Keratinocyte (primary cell): ENCODE data around the gene ITFG1. TPM values are rescaled to one million over a fixed set of nuclear protein-coding genes. Genes with fewer than 3 reads are reported as not detected.

Experiments used
- DNase-seq: peaks from one replicate; pipeline ENCODE4 v3.0.0-alpha.2; 2011; ENCODE audit warnings: low read depth, missing footprints, low spot score
- FAIRE-seq: peaks from 2 replicates; lab custom pipeline; 2011; peaks lifted over from hg19 to GRCh38; lab: Jason Lieb, UNC
- H2AFZ ChIP-seq: 2 replicates; pipeline ENCODE4 v1.6.0; 2012; ENCODE audit warnings: low read length, control low read depth, inconsistent platforms; ENCODE audit not compliant: control insufficient read depth
- H3K27ac ChIP-seq: 2 replicates; pipeline ENCODE4 v1.5.1; 2011; ENCODE audit warnings: low read length; ENCODE audit not compliant: control insufficient read depth, insufficient read depth
- H3K27me3 ChIP-seq: 3 replicates; pipeline ENCODE4 v1.6.0; 2011; ENCODE audit warnings: low read length; ENCODE audit not compliant: control insufficient read depth, insufficient read depth; ENCODE audit errors: extremely low read depth
- H3K36me3 ChIP-seq, 2 experiments: 2 replicates in 1 of 2; 3 replicates in 1 of 2; pipeline ENCODE4 v1.5.1; 2011; ENCODE audit warnings: low read length in 2 of 2, mild to moderate bottlenecking in 1 of 2; ENCODE audit not compliant: control insufficient read depth in 2 of 2, insufficient read depth in 2 of 2; ENCODE audit errors: extremely low read depth in 1 of 2
- H3K4me1 ChIP-seq: 3 replicates; pipeline ENCODE4 v1.5.1; 2011; ENCODE audit warnings: low read length; ENCODE audit not compliant: control insufficient read depth, insufficient read depth; ENCODE audit errors: extremely low read depth
- H3K4me2 ChIP-seq: 3 replicates; pipeline ENCODE4 v1.6.0; 2011; ENCODE audit warnings: low read depth, low read length; ENCODE audit not compliant: control insufficient read depth, insufficient read depth; ENCODE audit errors: extremely low read depth
- H3K4me3 ChIP-seq, 3 experiments: fragments of 200-600 bp in 1 of 3; sonication (generic) in 1 of 3; 2 replicates in 2 of 3; 3 replicates in 1 of 3; pipeline ENCODE4 v1.5.1; 2011 to 2016; ENCODE audit warnings: low read length in 3 of 3, mild to moderate bottlenecking in 3 of 3, control low read depth in 2 of 3, inconsistent platforms in 1 of 3, low read depth in 1 of 3, mixed read lengths in 1 of 3, mixed run types in 1 of 3, moderate library complexity in 1 of 3; ENCODE audit not compliant: control insufficient read depth in 2 of 3, insufficient read depth in 2 of 3; ENCODE audit errors: extremely low read depth in 1 of 3
- H3K79me2 ChIP-seq: 2 replicates; pipeline ENCODE4 v1.6.0; 2012; ENCODE audit warnings: low read length; ENCODE audit not compliant: control insufficient read depth, insufficient read depth
- H3K9ac ChIP-seq: 3 replicates; pipeline ENCODE4 v1.6.0; 2011; ENCODE audit warnings: low read length; ENCODE audit not compliant: control insufficient read depth, insufficient read depth; ENCODE audit errors: extremely low read depth
- H3K9me1 ChIP-seq: 3 replicates; pipeline ENCODE4 v1.6.0; 2011; ENCODE audit warnings: low read length; ENCODE audit not compliant: control insufficient read depth, insufficient read depth; ENCODE audit errors: extremely low read depth
- H3K9me3 ChIP-seq: 2 replicates; pipeline ENCODE4 v1.5.1; 2012; ENCODE audit warnings: low read depth, low read length; ENCODE audit not compliant: control insufficient read depth
- H4K20me1 ChIP-seq: 3 replicates; pipeline ENCODE4 v1.6.0; 2011; ENCODE audit warnings: low read length; ENCODE audit not compliant: control insufficient read depth, insufficient read depth; ENCODE audit errors: extremely low read depth
- CTCF ChIP-seq, 3 experiments: IDR thresholded peaks in 1 of 3; conservative IDR thresholded peaks in 1 of 3; optimal IDR thresholded peaks in 1 of 3; 2 replicates in 2 of 3; 3 replicates in 1 of 3; pipeline versions ENCODE3 to v1.5.1; 2011; ENCODE audit warnings: low read length in 3 of 3, mild to moderate bottlenecking in 3 of 3, moderate library complexity in 2 of 3, control low read depth in 1 of 3, inconsistent platforms in 1 of 3; ENCODE audit not compliant: insufficient read depth in 2 of 3; ENCODE audit errors: extremely low read depth in 1 of 3
- EZH2 ChIP-seq: IDR thresholded peaks from one replicate; pipeline ENCODE4 v1.6.1; 2012; ENCODE audit warnings: inconsistent platforms, mild to moderate bottlenecking, low read length, moderate library complexity
- dilution Hi-C: fragments of 300-500 bp; cut with MboI; formaldehyde crosslinking; loops from one replicate; pipeline ENCODE4 v1.7.0; 2020; ENCODE audit warnings: low sequenced_read_pairs; ENCODE audit not compliant: extremely low pct_ligation_motif_present
- polyA plus RNA-seq, 5 experiments: library from polyadenylated mRNA; depleted of rRNA in 3 of 5; stranded (reverse) in 3 of 5; stranded (forward) in 1 of 5; unstranded in 1 of 5; fragments of >200 nt; gene quantifications; 1 replicate in 1 of 5; 2 replicates in 3 of 5; 3 replicates in 1 of 5; pipeline versions ENCODE4 v1.2.1 to v1.2.3, GENCODE V29; 2011 to 2012; ENCODE audit warnings: missing spikeins in 2 of 5, low read depth in 1 of 5, low replicate concordance in 1 of 5

The ITFG1 gene
- polyA plus RNA-seq, 1 donor (not counting 4 experiments of a cell fraction or from before 2014, with no cell fraction given) = 83.8 TPM

- Histone ChIP-seq H3K4me2 (no peak overlapping the region), H3K27ac (no peak overlapping the region)
Measured at GRCh38 chr16:47228241-47228640, 232.6 kb downstream of the ITFG1 start.

GRCh38 chr16:47213761-47214440 is 247.0 kb downstream of the ITFG1 start:
- DNase-seq (no peak), FAIRE-seq (no peak)
- dilution Hi-C loops = no loop called here
- Histone ChIP-seq H3K4me3 (no peak overlapping the region), H3K27me3 (no peaks in the 10 kb centered on the region), H3K9ac (no peak overlapping the region), H3K4me2 (no peak overlapping the region), H3K9me3 (no peaks in the 10 kb centered on the region), H3K9me1 (no peaks in the 10 kb centered on the region), H2AFZ (no peak overlapping the region), H3K36me3 (no peaks in the 10 kb centered on the region), H3K79me2 (no peaks in the 10 kb centered on the region), H3K4me1 (no peaks in the 10 kb centered on the region), H3K27ac (no peak overlapping the region), H4K20me1 (no peaks in the 10 kb centered on the region)
- TF ChIP-seq EZH2 (no peak), CTCF (optimal IDR thresholded peaks at IDR 0.05 in 1 of 3, IDR thresholded peaks at IDR 0.05 in 1 of 3, conservative IDR thresholded peaks at IDR 0.05 in 1 of 3; ENCODE audit: extremely low read depth in 1 of 3, insufficient read depth in 2 of 3, low read length in 3 of 3) (no peak)

More at GRCh38 chr16:47228241-47228640, 232.6 kb downstream of the ITFG1 start:
- Histone ChIP-seq H3K27me3 (no peaks in the 10 kb centered on the region), H4K20me1 (no peaks in the 10 kb centered on the region), H3K4me3 (no peak overlapping the region), H3K9ac (no peak overlapping the region), H3K4me1 (no peaks in the 10 kb centered on the region), H3K9me3 (no peaks in the 10 kb centered on the region), H3K36me3 (peaks cover 0 to 3% of the 10 kb centered on the region in 2 experiments), H3K9me1 (no peaks in the 10 kb centered on the region), H2AFZ (no peak overlapping the region), H3K79me2 (no peaks in the 10 kb centered on the region)
- dilution Hi-C loops = no loop called here
- TF ChIP-seq CTCF (optimal IDR thresholded peaks at IDR 0.05 in 1 of 3, IDR thresholded peaks at IDR 0.05 in 1 of 3, conservative IDR thresholded peaks at IDR 0.05 in 1 of 3; ENCODE audit: extremely low read depth in 1 of 3, insufficient read depth in 2 of 3, low read length in 3 of 3) = no peak
- TF ChIP-seq EZH2 = no peak
- FAIRE-seq (no peak), DNase-seq (no peak)
